DMS53 treated with DMSO at 0.1 percent for 48 hours (cell line): ENCODE data around the gene SLC8A2.

Source experiments
- DNase-seq: peaks from one replicate; lab custom pipeline; 2025; ENCODE audit not compliant: unreplicated experiment; lab: John Stamatoyannopoulos, UW

The SLC8A2 gene

GRCh38 chr19:47471733-47472457 lies at the start of gene SLC8A2:
Gene SLC8A2 (minus strand): TSS chr19:47471893. CDS start chr19:47466403, 5,490 bp downstream.
- peak; percentile 57 for DNase-seq

GRCh38 chr19:47520839-47521238 lies 49.1 kb upstream of the SLC8A2 start:
- DNase-seq: no peak

- no peak for DNase-seq
Observed at GRCh38 chr19:47520343-47520806, 48.7 kb upstream of the SLC8A2 start.

GRCh38 chr19:47518854-47519253 lies 47.2 kb upstream of the SLC8A2 start:
- no peak for DNase-seq

DNA sequence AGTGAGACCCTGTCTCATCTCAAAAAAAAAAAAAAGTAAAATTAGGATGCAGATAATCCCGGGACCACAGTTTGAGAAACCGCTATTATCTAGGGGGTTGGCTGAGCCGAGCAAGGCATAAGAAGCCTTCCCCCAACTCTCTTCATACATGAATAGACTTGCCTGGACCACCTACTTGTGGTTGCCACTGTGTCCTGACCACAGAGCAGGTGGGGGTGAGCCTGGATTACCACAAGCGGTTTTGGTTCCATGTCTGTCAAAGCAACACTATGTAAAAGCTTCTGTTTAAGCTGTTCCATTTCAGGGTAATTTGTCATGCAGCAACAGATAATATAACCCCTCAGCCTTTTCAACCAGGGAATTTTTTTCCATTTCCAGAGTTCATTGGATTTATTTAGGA lies 46.4 kb upstream of the SLC8A2 start:
- DNase-seq: no peak

DNA sequence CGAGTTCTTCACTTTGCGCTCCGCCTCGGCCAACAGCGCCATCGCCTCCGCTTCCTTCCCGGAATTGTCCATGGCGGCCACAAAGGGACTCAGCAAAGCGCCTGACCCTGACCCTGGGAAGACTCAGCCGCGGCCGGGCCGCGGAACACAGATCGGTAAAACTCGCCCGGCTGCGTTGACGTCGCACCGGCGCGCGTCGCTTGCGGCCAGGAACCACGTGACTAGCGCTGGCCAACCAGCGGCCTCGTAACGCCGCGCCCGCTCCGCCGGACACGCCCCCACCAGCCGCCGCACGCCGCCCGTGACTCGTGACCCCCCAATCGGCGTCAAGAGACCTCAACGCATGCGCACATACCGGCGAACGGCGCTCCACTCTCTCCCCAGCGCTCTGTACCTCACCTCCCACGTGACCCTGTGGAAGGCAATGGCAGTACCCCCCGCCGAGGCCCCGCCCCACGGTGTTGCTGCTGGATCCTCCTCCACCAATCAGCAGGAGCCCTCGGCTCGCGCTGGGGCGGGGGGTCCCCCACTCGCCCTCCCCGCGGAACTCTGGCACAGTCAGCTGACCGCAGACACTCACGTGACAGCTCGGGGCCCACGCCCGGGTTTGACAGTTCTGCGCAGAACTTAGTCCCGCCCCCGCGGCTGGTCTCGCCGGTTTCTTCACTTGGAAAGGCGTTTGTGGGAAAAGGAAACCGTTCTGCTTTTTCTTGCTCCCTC lies 43.3 kb upstream of the SLC8A2 start, which contains the start of gene NAPA:
Gene NAPA (minus strand): TSS at position 195 of the 720 bp plus-strand sequence. CDS start 123 bp downstream, at position 72.
- DNase-seq: peak; percentile 99

- DNase-seq: no peak
Observed at GRCh38 chr19:47514151-47514868, 42.6 kb upstream of the SLC8A2 start.

- DNase-seq: no peak
Observed at GRCh38 chr19:47512948-47513319, 41.2 kb upstream of the SLC8A2 start.

- DNase-seq: peak; percentile 40
Observed at GRCh38 chr19:47512183-47512947, 40.7 kb upstream of the SLC8A2 start.

- DNase-seq: no peak
Observed at GRCh38 chr19:47511681-47512080, 40.0 kb upstream of the SLC8A2 start.

- DNase-seq: no peak
Observed at GRCh38 chr19:47511128-47511517, 39.4 kb upstream of the SLC8A2 start.

GRCh38 chr19:47510516-47511127 lies 38.9 kb upstream of the SLC8A2 start:
- DNase-seq: no peak

- DNase-seq: no peak
Observed at GRCh38 chr19:47509973-47510372, 38.3 kb upstream of the SLC8A2 start.

- DNase-seq: no peak
Observed at GRCh38 chr19:47509170-47509847, 37.6 kb upstream of the SLC8A2 start.

GRCh38 chr19:47508721-47509120 lies 37.0 kb upstream of the SLC8A2 start:
- no peak for DNase-seq

DNA sequence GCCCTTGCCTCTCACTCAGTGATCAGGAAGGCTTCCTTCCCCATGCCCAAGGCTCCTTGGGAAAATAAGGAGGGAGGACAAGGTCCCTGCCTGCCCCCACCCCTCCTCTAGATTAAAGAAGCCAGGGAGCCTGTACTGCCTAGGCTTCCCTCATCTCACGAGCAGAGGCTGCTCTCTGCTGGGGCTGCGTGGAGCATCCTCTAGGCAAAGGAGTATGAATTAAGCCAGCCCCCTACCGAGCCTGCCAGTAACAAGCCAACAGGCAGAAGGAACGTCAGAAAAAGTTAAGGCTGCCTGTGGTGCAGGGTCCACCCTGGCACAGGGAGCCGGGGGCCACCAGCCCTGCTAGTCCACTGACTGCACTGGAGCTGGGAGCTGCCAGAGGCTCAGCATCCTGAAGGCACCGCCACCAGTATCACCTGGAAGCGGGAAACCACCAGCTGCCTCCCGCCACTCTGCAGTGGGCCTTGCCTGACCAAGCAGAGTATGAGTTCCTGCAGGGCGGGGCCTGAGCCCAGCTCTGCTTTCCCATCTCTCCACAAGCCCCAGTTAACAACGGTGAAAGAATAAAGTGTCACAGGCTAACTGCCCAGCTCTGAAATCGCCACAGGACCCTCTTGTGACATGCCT lies 36.3 kb upstream of the SLC8A2 start:
- DNase-seq: no peak

- DNase-seq: no peak
Observed at GRCh38 chr19:47507012-47507411, 35.3 kb upstream of the SLC8A2 start.

- DNase-seq: no peak
Observed at GRCh38 chr19:47506459-47506858, 34.8 kb upstream of the SLC8A2 start.

GRCh38 chr19:47505506-47505905 lies 33.8 kb upstream of the SLC8A2 start:
- no peak for DNase-seq

- DNase-seq: no peak
Observed at GRCh38 chr19:47503826-47504150, 32.1 kb upstream of the SLC8A2 start.
